Colonic mucosa (tissue), 4 donors: Measurements from ENCODE around the gene VCY1B. TPM values are rescaled to one million over a fixed set of nuclear protein-coding genes. Genes with fewer than 3 reads are reported as not detected.
"Not testable (repeated sequence)": the region's sequence is repeated elsewhere in the genome, so short reads cannot be mapped to it uniquely, and the experiment has no call there.

Source experiments
- DNase-seq: peaks from one replicate; pipeline ENCODE4 v3.0.0-alpha.2; 2020
- H3K27ac ChIP-seq: fragments of 200-600 bp; one replicate; pipeline ENCODE4 v1.8.0; 2021
- H3K27me3 ChIP-seq: fragments of 200-600 bp; one replicate; pipeline ENCODE4 v1.8.0; 2021
- H3K36me3 ChIP-seq: fragments of 200-600 bp; one replicate; pipeline ENCODE4 v1.8.0; 2021
- H3K4me1 ChIP-seq: fragments of 200-600 bp; one replicate; pipeline ENCODE4 v1.8.0; 2021; ENCODE audit warnings: mild to moderate bottlenecking
- H3K4me3 ChIP-seq: fragments of 200-600 bp; one replicate; pipeline ENCODE4 v1.8.0; 2021
- H3K9ac ChIP-seq, 2 donors: one replicate each; pipeline ENCODE4 v1.7.0; 2013; ENCODE audit warnings: control low read depth in 2 of 2, low read depth in 2 of 2, low read length in 2 of 2
- H3K9me3 ChIP-seq: fragments of 200-600 bp; one replicate; pipeline ENCODE4 v1.8.0; 2021
- CTCF ChIP-seq: fragments of 200-600 bp; IDR thresholded peaks from one replicate; pipeline ENCODE4 v1.8.0; 2022; ENCODE audit warnings: antibody characterized with exemption, mild to moderate bottlenecking
- intact Hi-C: fragments of 100-400 bp; cut with DNase I; formaldehyde crosslinking; loops from one replicate; pipeline ENCODE4 v1.14.1; 2022
- total RNA-seq, 2 donors: library from RNA; stranded (reverse); fragmentation: NEBNext Ultra II Directional in 1 of 2; extraction: Animal tissue kit (Norgen Biotek cat#: 25700) in 1 of 2; gene quantifications; one replicate each; pipeline ENCODE4 v1.2.1, GENCODE V29; 2021
- donor health status: healthy.
- donor health status: DM: no; HTN: no; CAD: no.
- donor health status: DM: no; HTN: no; CAD: no.

The VCY1B gene
- total RNA-seq: not detected

GRCh38 chrY:14055927-14056326, at the start of gene VCY1B:
Gene VCY1B (plus strand): TSS chrY:14056227. CDS start chrY:14056290, 63 bp downstream.
- intact Hi-C loops, H3K27me3 ChIP-seq: not testable (repeated sequence)

GRCh38 chrY:14011916-14012315, 44.1 kb upstream of the VCY1B start:
- intact Hi-C loops, H3K9me3 ChIP-seq, H3K9ac ChIP-seq, H3K4me1 ChIP-seq, H3K27me3 ChIP-seq, H3K36me3 ChIP-seq, H3K4me3 ChIP-seq, H3K27ac ChIP-seq, DNase-seq: not testable (repeated sequence)

More at GRCh38 chrY:14055927-14056326, at the start of gene VCY1B:
- not testable (repeated sequence) for H3K27ac ChIP-seq, H3K9ac ChIP-seq, DNase-seq, H3K4me1 ChIP-seq, H3K9me3 ChIP-seq, H3K4me3 ChIP-seq, H3K36me3 ChIP-seq

GRCh38 chrY:14030395-14030794, 25.6 kb upstream of the VCY1B start:
- DNase-seq, H3K36me3 ChIP-seq, H3K4me3 ChIP-seq, H3K27ac ChIP-seq, intact Hi-C loops, H3K4me1 ChIP-seq, H3K27me3 ChIP-seq, H3K9ac ChIP-seq, H3K9me3 ChIP-seq: not testable (repeated sequence)

- DNase-seq: no peak
- H3K9ac ChIP-seq: no peak overlapping the region
- H3K27ac ChIP-seq: no peak overlapping the region
- TF ChIP-seq CTCF: no peak
- no peak overlapping the region for H3K4me3 ChIP-seq
- no peaks in the 10 kb centered on the region for H3K36me3 ChIP-seq
- intact Hi-C loops: no loop called here
- no peaks in the 10 kb centered on the region for H3K4me1 ChIP-seq
- H3K27me3 ChIP-seq: no peaks in the 10 kb centered on the region
- H3K9me3 ChIP-seq: no peaks in the 10 kb centered on the region
Observed at GRCh38 chrY:14085877-14086276, 29.9 kb downstream of the VCY1B start.

Other genes starting within 250 kb of the VCY1B start
- not detected for gene VCY, start 69.8 kb upstream of the VCY1B start, total RNA-seq